B cell (primary cell): ENCODE data around the gene CCDC88C. TPM values are rescaled to one million over a fixed set of nuclear protein-coding genes. Genes with fewer than 3 reads are reported as not detected.

Experiments
- ATAC-seq: fragments of 200-7000 bp; cut with Tn5 transposase; one replicate; pipeline ENCODE4 v1.10.0; 2021; ENCODE audit warnings: low read depth, mild to moderate bottlenecking, moderate number of reproducible peaks, moderate library complexity
- CTCF ChIA-PET: fragments of 350-600 bp; sonication (Branson Sonifier 250); formaldehyde crosslinking; loops from one replicate; lab custom pipeline; 2021; ENCODE audit warnings: antibody characterized with exemption, inconsistent platforms; lab: Charles Lee
- POLR2A ChIA-PET: fragments of 350-600 bp; sonication (Branson Sonifier 250); formaldehyde crosslinking; loops from one replicate; lab custom pipeline; 2021; ENCODE audit warnings: antibody characterized with exemption; lab: Charles Lee
- DNase-seq: peaks from one replicate; pipeline ENCODE4 v3.0.0; 2013
- H2AFZ ChIP-seq: 2 replicates; pipeline ENCODE4 v1.6.1; 2012; ENCODE audit warnings: mild to moderate bottlenecking, low read depth, low read length; ENCODE audit not compliant: insufficient read depth, poor library complexity, severe bottlenecking
- H3K27ac ChIP-seq, 2 donors: 1 replicate in 1 of 2; 2 replicates in 1 of 2; pipeline ENCODE4 v1.5.1; 2012 to 2013; ENCODE audit warnings: low read length in 2 of 2, mild to moderate bottlenecking in 2 of 2, moderate library complexity in 1 of 2
- H3K27me3 ChIP-seq, 4 experiments: fragments of 200-600 bp in 1 of 4; sonication (generic) in 1 of 4; replicated peaks in 1 of 4; 1 replicate in 2 of 4; 2 replicates in 2 of 4; pipeline versions ENCODE4 v1.6.1 to v1.7.0; 2013 to 2016; ENCODE audit warnings: low read length in 3 of 4, mild to moderate bottlenecking in 2 of 4, mixed read lengths in 1 of 4, moderate library complexity in 1 of 4; ENCODE audit not compliant: insufficient read depth in 4 of 4, control insufficient read depth in 3 of 4; ENCODE audit errors: control extremely low read depth in 1 of 4
- H3K36me3 ChIP-seq, 2 experiments: replicated peaks in 1 of 2; 1 replicate in 1 of 2; 2 replicates in 1 of 2; pipeline versions ENCODE4 v1.6.1 to v1.7.1; 2013; ENCODE audit warnings: low read length in 1 of 2; ENCODE audit not compliant: insufficient read depth in 2 of 2, control insufficient read depth in 1 of 2; ENCODE audit errors: control extremely low read depth in 1 of 2, extremely low read depth in 1 of 2
- H3K4me1 ChIP-seq, 2 donors: fragments of 200-600 bp in 1 of 2; sonication (generic) in 1 of 2; 1 replicate in 1 of 2; 2 replicates in 1 of 2; pipeline versions ENCODE4 v1.5.1 to v1.6.1; 2013 to 2017; ENCODE audit warnings: low read length in 2 of 2; ENCODE audit not compliant: control insufficient read depth in 2 of 2, insufficient read depth in 2 of 2
- H3K4me2 ChIP-seq: replicated peaks from 2 replicates; pipeline ENCODE3; 2012; ENCODE audit warnings: mild to moderate bottlenecking, low read depth, low read length; ENCODE audit not compliant: poor library complexity, severe bottlenecking
- H3K4me3 ChIP-seq, 5 experiments: fragments of 200-600 bp in 1 of 5; sonication (generic) in 1 of 5; 1 replicate in 3 of 5; 2 replicates in 2 of 5; pipeline versions ENCODE4 v1.5.1 to v1.7.0; 2011 to 2016; ENCODE audit warnings: low read length in 4 of 5, mild to moderate bottlenecking in 4 of 5, low read depth in 2 of 5, control low read depth in 1 of 5, moderate library complexity in 1 of 5; ENCODE audit not compliant: insufficient read depth in 1 of 5; ENCODE audit errors: control extremely low read depth in 1 of 5, extremely low read depth in 1 of 5
- H3K79me2 ChIP-seq: fragments of 200-600 bp; sonication (generic); one replicate; pipeline ENCODE4 v1.6.0; 2016; ENCODE audit warnings: low read length; ENCODE audit not compliant: control insufficient read depth, insufficient read depth
- H3K9ac ChIP-seq: fragments of 200-600 bp; sonication (generic); 2 replicates; pipeline ENCODE4 v1.6.1; 2017; ENCODE audit warnings: mild to moderate bottlenecking, low read length, moderate library complexity
- H3K9me3 ChIP-seq, 3 donors: one replicate each; pipeline versions ENCODE4 v1.6.1 to v1.7.1; 2013; ENCODE audit warnings: low read length in 2 of 3; ENCODE audit not compliant: control insufficient read depth in 2 of 3, insufficient read depth in 1 of 3; ENCODE audit errors: control extremely low read depth in 1 of 3
- H4K20me1 ChIP-seq: 2 replicates; pipeline ENCODE4 v1.6.0; 2012; ENCODE audit warnings: mild to moderate bottlenecking, low read length; ENCODE audit not compliant: insufficient read depth, control insufficient read depth, poor library complexity, severe bottlenecking
- H3K27ac Mint-ChIP-seq: one replicate; pipeline ENCODE4 v1.8.0; 2021; ENCODE audit warnings: mixed read lengths
- H3K27me3 Mint-ChIP-seq: one replicate; pipeline ENCODE4 v1.8.0; 2021; ENCODE audit warnings: mixed read lengths
- H3K4me1 Mint-ChIP-seq: one replicate; pipeline ENCODE4 v1.8.0; 2021; ENCODE audit warnings: mixed read lengths
- H3K4me3 Mint-ChIP-seq: one replicate; pipeline ENCODE4 v1.8.0; 2021; ENCODE audit warnings: mixed read lengths
- H3K9me3 Mint-ChIP-seq: one replicate; pipeline ENCODE4 v1.8.0; 2022; ENCODE audit warnings: mixed read lengths; ENCODE audit not compliant: insufficient read depth
- EZH2 ChIP-seq: IDR thresholded peaks from 2 replicates; pipeline ENCODE4 v1.6.1; 2012; ENCODE audit warnings: borderline replicate concordance, low read depth, mild to moderate bottlenecking, moderate library complexity, low read length; ENCODE audit not compliant: insufficient read depth, poor library complexity, severe bottlenecking
- WGBS: methylation state at CpG from one replicate; pipeline ENCODE4 v1.1.5; 2013; ENCODE audit warnings: missing lambda C conversion rate; ENCODE audit not compliant: insufficient coverage; 5-methylcytosine and 5-hydroxymethylcytosine counted together
- intact Hi-C: fragments of 100-400 bp; cut with micrococcal nuclease; formaldehyde crosslinking; loops from one replicate; pipeline ENCODE4 v1.10.0; 2022
- polyA plus RNA-seq: library from polyadenylated mRNA; depleted of rRNA; stranded (reverse); fragments of >200 nt; gene quantifications from 2 replicates; pipeline ENCODE4 v1.2.3, GENCODE V29; 2012
- total RNA-seq, 2 donors: library from RNA; stranded (reverse); fragments of 120-200 nt in 1 of 2; gene quantifications; 1 replicate in 1 of 2; 2 replicates in 1 of 2; pipeline versions ENCODE4 v1.2.3 to v1.2.4, GENCODE V29; 2013 to 2022
- TF ChIP-seq, protein P1 (sequence below): fragments of 200-600 bp; IDR thresholded peaks from one replicate; pipeline ENCODE4 v1.8.0; 2022; ENCODE audit warnings: antibody characterized with exemption, mild to moderate bottlenecking

Gene CCDC88C
- total and polyA plus RNA-seq, 2 donors (not counting 1 experiment from before 2014, with no cell fraction given), result 98.7 to 181 TPM

DNA sequence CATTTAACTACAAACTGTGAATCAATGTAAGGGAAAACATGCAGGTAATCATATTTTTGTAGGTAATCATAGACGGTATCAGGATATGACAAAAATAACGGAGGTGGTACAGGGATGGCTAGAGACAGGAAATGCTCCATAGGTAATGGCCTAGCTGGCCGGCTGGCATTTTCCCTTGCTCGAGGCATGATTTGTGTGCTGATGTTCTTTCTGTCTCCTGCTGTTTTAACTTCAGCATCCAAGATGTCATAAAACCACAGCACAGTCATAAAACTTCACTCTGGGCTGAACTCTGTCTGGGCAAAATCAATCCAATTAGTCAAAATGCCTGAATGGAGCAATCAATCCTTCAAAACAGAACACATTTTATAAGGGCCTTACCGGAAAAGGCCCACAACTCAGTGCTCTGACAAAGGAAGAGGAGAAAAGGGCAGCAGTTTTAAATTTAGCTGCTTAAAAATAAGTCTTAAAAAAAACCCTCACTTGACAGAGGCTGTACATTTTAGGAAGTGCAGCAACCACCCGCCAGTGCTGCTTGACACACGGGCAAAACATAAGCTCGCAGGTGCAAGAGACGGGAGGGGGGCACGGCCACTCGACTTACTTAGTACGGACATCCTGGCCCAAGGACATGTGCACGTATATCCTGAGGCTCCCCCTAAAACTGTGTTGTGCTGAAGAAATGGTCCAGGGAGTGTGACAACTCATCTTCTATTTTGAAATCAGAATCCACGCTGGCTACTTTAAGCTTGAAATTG is 132.7 kb downstream of the CCDC88C start:
- Mint-ChIP-seq H3K27me3 (no peaks in the 10 kb centered on the region), H3K4me1 (peaks cover 23% of the 10 kb centered on the region), H3K4me3 (no peak overlapping the region), H3K27ac (peak overlapping the region; percentile 42), H3K9me3 (no peaks in the 10 kb centered on the region)
- Histone ChIP-seq H2AFZ (no peak overlapping the region), H3K79me2 (peaks cover 33% of the 10 kb centered on the region), H3K27ac (peak overlapping the region; percentile 9 to 66), H3K27me3 (no peaks in the 10 kb centered on the region), H4K20me1 (peaks cover 24% of the 10 kb centered on the region), H3K4me3 (no peak overlapping the region), H3K9me3 (peaks cover 0 to 5% (median 0%) of the 10 kb centered on the region in 3 donors), H3K4me1 (peaks cover 20 to 21% of the 10 kb centered on the region in 2 donors), H3K4me2 (peak overlapping the region; percentile 41), H3K9ac (no peak overlapping the region), H3K36me3 (peaks cover 23 to 93% of the 10 kb centered on the region in 2 experiments)
- TF ChIP-seq, protein P1, sequence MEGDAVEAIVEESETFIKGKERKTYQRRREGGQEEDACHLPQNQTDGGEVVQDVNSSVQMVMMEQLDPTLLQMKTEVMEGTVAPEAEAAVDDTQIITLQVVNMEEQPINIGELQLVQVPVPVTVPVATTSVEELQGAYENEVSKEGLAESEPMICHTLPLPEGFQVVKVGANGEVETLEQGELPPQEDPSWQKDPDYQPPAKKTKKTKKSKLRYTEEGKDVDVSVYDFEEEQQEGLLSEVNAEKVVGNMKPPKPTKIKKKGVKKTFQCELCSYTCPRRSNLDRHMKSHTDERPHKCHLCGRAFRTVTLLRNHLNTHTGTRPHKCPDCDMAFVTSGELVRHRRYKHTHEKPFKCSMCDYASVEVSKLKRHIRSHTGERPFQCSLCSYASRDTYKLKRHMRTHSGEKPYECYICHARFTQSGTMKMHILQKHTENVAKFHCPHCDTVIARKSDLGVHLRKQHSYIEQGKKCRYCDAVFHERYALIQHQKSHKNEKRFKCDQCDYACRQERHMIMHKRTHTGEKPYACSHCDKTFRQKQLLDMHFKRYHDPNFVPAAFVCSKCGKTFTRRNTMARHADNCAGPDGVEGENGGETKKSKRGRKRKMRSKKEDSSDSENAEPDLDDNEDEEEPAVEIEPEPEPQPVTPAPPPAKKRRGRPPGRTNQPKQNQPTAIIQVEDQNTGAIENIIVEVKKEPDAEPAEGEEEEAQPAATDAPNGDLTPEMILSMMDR, result no peak
- TF ChIP-seq EZH2, result no peak
- intact Hi-C loops, result loop anchor here (5.0 kb wide), 2 partner anchors 43 to 298 kb away; partner anchors contain the start of gene GPR68
- POLR2A ChIA-PET, result no interaction called here
- DNase-seq, result peak; percentile 30
- CTCF ChIA-PET, result interaction anchor here (0.5 to 16.1 kb wide), 22 partner anchors 8 to 399 kb away, joined by 3 to 449 read pairs (median 4); partner anchors contain the start of genes CCDC88C and GPR68
- WGBS, result 35% methylated on average over 10 of the region's 14 CpGs
- peak; percentile 28 for ATAC-seq
